ENCODE results near the gene EGF. TPM values are rescaled to one million over a fixed set of nuclear protein-coding genes. Genes with fewer than 3 reads are reported as not detected.
"Not testable (repeated sequence)": the region's sequence is repeated elsewhere in the genome, so short reads cannot be mapped to it uniquely, and the experiment has no call there.

Gene EGF
- total RNA-seq, 1 donor from 2014 or later, result 0.41 TPM

DNA sequence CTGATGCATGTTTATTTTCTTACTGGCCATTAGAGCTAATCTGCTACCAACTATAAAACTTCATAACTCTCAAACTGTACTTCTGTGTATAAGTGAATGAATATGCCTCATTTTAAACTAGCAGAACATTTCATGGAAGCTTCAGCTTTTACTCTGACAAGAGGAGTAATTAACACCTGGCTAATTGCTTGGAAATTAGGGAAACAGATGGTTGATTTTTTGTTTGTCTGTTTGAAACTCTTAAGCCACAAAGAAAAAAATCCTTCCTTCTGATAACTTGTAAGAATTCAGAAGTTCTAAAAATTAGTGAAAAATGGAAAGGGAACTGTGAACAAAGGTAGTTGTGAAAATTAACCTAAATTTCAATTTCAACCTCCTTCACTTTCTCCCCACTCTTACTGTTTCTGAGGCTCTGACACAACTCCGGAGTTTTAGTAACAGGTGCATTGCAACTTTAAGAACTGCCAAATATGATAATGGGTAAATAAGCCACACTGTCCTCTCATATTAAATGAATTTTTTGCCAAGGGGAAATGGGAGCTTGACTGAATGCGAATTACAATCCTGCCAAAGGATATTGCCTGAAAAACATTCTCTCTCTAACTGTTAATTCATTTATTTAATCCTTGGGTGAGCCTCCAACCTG is 1.0 kb downstream of the EGF start:
- no peak for DNase-seq (ENCODE audit: extremely low read depth, low read depth, low spot score)

DNA sequence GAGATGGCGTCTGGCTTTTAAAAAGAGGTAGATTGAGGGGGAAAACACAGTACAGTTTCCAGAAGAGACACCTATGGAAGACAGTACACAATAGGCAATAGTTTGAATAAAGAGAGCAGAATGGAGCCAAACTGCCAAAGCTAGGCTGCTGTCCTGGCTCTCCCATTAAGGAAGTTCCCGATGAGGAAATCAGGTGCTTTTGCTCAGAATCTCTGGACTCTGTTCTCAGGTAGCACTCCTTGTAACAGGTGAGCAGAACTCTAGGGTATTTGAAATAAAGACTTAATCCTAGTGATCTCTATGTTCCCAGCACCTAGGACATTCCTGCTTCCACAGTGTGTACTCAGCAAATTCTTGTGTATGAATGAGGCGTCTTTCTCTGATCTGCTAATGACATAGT is 1.6 kb downstream of the EGF start:
- no peak for DNase-seq (ENCODE audit: extremely low read depth, low read depth, low spot score)

DNA sequence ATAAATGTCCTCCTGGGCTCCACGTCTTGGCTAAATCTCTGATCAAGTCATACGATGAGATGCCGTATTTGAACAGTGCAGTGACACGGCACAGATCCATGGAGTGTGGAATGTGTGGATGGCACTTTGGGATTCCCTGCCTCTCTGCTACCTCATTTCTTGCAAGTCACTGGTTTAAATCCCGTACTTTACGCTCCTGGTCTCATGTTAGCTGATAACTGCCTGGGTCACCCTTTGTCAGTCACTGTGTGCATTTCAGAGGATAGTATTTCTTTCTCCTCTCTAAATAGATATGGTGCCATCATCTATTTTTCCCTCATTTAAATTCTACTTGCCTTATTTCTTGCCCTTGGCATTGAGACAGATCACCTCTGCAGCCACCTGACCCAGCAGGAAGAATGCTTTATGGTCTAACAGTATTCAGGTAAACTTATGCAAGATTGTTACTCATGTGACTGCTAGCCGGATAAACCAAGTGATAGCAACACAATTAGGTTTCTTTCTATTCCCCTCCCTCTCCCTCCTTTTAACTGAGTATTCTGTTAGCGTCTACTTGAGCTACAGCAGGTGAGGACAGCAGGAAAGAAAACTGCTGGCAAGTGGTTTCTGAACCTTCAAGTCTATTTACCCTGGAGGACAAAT is 2.8 kb downstream of the EGF start:
- no peak for DNase-seq (ENCODE audit: extremely low read depth, low read depth, low spot score)

DNA sequence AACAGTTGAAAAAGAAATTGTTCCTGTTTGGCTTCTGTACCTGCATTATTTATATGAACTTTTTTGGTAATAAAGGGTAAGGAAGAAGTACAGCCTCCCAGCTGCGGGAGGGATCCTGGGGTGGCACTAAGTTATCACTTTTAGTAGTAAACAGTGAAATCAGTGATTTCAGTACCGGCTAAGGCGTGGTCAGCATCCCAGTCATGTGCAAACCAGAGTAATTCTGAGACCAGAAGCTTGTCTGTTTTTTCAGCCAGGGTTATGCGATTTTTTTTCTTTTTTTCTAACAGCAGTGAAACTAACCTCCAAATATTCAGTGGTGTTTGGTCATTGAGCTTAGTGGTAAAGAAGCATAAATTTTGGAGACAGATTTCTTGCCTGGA is 3.3 kb downstream of the EGF start:
- DNase-seq (ENCODE audit: extremely low read depth, low read depth, low spot score), result no peak

DNA sequence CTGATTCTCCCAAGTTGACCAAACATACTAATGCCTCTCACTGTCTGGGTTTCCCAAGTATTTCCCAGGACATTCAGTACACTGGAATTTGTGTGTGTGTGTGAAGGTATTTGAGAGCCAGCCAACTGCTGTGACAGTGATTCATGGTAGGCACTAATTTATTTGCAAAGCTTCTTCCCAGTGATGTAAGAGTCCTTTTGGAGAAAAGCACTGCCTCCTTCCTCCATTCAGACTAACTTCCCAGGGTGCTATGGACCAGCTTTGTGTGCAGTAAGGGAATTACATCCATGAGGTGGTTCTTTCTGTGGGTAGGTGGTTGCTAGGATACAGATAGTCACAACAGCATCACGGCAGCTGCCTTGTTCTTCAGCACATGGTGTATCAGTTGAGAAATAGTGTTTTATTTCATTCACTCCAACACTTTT is 8.7 kb downstream of the EGF start:
- DNase-seq (ENCODE audit: extremely low read depth, low read depth, low spot score), result no peak

DNA sequence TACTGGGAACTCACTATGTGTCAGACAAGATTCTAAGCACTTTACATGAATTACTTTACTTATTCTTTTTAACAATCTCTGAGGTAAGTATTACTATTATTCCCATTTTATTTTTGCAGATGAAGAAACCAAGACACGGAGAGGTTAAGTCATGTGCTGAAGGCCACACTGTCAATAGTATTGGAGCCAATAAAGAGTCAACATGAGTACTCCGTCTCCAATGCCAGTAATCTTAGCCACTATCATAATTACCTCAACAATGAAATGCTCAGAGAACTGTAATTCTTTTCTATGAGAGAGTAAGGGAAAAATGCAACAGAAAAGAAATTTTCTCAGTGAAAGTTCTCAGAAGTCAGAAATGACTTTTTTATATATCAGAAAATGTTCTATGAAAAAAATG is 12.7 kb downstream of the EGF start:
- DNase-seq (ENCODE audit: extremely low read depth, low read depth, low spot score), result no peak

DNA sequence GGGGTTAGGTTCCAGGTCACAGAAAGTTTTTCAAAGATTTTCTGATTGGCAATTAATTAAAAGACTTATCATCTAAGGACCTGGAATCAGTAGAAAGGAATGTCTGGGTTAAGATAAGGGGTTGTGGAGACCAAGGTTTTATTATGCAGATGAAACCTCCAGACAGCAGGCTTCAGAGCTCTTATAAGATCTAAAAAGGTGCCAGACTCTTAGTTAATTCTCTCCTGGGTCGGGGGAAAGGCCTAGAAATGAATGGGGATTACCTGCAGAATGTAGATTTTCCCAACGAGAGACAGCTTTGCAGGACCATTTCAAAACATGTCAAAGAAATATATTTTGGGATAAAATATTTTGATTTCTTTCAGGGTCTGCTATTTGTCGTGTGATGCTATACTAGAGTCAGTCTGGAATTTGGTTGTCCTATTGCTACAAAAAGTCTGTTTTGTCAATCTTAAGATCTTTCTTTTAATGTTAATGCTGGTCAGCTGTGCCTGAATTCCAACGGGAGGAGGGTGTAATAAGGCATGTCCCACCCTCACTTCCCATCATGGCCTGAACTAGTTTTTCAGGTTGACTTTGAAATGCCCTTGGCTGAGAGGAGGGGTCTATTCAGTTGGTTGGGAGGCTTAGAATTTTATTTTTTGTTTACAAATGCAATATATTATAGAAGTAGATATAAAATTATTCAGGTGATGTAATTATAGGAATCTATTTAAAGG is 15.8 kb downstream of the EGF start:
- DNase-seq (ENCODE audit: extremely low read depth, low read depth, low spot score), result no peak

DNA sequence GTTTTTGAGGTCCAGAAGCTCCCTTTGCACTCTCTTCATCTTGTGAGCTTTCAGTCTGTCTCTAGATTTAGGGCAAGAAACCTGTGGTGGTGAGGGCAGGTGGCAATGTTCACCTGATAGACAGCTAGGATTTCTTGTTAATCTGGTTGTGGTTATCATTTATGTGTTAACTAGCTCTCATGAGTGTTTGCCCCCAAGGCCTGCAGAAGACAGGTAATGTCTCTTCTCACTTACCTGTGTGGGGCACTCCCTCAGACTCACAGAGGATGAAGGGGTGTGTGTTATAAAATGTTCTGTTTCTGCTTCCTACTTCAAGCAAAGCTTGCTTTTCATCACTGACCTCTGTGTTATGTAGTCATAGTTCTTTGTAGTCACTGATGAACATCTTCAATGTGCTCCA is 17.8 kb downstream of the EGF start:
- DNase-seq (ENCODE audit: extremely low read depth, low read depth, low spot score), result no peak

DNA sequence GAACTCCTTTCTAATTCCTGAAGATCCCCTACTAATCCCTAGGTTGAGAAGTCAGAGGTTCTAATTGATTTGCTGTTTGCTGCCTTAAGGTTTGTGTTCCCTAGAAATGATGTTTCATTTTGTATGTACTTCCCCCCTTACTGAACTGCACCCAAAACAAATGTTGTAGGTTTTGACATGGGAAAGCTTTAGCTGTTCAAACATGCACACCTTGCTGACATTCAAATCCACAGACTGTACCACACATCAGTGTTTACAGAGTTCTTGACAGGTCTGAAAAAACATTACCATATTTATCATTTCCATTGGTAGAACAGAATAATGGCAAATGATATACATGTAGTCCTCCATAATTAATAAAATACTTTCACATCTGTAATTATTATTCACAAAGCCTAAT is 18.2 kb downstream of the EGF start:
- DNase-seq (ENCODE audit: extremely low read depth, low read depth, low spot score), result no peak

DNA sequence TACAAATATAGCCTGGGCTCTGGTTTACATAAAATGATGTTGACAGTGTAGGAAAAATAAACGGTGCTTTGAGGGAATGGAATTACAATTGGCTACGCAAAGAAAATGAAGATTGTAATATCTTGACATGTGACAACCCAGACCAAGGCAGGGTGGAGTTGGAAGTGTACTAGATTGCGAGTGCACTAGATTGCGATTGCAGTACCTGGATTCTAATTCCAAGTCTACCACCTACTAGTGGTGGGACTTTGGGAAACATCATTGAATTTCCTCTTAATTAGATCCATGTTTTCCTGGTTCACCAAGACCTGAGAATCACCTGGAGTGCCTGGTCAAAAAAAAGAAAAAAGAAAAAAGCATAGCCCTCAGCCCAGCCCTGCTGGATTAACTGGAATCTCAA is 18.6 kb downstream of the EGF start:
- DNase-seq (ENCODE audit: extremely low read depth, low read depth, low spot score), result no peak

DNA sequence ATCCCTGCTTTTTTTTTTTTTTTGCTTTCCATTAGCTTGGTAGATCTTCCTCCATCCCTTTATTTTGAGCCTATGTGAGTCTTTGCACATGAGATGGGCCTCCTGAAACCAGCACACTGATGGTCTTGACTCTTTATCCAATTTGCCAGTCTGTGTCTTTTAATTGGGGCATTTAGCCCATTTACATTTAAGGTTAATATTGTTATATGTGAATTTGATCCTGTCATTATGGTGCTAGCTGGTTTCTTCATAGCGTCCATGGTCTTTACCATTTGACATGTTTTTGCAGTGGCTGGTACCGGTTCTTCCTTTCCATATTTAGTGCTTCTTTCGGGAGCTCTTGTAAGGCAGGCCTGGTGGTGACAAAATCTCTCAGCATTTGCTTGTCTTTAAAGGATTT is 24.7 kb downstream of the EGF start:
- DNase-seq (ENCODE audit: extremely low read depth, low read depth, low spot score), result not testable (repeated sequence)

DNA sequence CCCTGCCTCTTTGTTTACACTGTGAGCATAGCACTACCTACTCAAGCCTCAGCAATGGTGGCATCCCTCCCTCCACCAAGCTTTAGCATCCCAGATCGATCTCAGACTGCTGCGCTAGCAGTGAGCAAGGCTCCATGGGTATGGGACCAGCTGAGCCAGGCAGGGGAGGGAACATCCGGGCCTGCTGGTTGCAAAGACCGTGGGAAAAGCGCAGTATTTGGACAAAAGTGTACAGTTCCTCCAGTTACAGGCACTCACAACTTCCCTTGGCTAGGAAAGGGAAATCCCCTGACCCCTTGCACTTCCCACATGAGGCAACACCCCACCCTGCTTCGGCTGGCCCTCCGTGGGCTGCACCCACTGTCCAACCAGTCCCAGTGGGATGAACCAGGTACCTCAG is 26.5 kb downstream of the EGF start:
- no peak for DNase-seq (ENCODE audit: extremely low read depth, low read depth, low spot score)

DNA sequence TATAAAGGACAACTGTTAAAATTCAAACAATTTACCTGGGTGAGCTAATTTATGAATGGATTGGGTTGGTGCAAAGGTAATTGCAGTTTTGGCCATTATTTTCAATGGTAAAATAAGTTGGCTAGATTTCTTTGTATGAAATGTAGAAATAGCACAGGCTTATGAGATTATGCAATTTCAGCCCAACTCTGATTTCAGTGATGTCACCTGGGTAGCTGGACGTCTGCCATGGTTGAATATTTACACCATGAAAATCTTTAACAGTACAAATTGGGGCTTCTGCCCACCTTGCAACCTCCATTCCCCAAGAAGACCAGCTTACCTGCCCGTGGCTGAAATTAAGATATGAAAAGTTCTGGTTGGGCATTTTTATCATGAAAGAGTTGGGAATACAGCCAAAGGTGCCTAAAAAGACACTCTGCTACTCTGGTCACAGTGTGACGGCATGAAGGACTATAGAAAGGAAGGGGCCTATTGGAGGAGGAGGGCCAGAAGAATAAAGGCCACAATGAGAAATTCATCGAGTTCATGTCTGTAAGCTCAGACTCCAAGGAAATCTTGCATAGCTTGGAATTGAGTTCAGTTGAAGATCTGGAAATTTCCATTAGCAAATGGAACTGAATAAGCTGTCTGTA is 29.7 kb downstream of the EGF start:
- DNase-seq (ENCODE audit: extremely low read depth, low read depth, low spot score), result no peak

DNA sequence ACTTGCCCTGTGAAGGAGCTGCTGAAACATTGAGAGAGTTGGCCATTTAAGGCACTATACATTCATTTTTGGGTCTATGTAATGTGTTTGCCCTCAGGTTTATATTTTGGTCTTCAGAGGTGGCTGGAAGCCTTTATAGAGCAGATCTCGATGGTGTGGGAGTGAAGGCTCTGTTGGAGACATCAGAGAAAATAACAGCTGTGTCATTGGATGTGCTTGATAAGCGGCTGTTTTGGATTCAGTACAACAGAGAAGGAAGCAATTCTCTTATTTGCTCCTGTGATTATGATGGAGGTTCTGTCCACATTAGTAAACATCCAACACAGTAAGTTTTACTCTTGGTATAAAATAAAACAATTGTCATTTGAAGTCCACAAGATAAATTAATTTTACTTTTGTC is 31.1 kb downstream of the EGF start:
- DNase-seq (ENCODE audit: extremely low read depth, low read depth, low spot score), result no peak

DNA sequence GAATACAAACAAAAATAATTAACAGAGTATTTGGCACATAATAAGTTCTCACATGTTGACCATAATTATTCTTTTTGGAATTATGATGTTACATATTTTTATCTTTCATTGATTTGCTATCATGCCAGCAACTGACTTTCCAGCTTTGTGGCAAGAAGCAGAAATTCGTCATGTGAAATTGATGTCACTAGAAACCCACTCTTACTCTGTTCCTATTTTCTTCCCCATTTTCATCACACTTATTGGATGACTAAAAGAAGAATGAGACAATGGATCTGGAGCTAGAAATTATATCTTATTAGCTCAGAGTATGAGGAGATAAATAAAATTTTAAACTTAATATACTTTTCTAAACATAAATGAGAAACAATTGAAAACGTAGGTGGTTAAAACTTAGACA is 31.9 kb downstream of the EGF start:
- no peak for DNase-seq (ENCODE audit: extremely low read depth, low read depth, low spot score)

DNA sequence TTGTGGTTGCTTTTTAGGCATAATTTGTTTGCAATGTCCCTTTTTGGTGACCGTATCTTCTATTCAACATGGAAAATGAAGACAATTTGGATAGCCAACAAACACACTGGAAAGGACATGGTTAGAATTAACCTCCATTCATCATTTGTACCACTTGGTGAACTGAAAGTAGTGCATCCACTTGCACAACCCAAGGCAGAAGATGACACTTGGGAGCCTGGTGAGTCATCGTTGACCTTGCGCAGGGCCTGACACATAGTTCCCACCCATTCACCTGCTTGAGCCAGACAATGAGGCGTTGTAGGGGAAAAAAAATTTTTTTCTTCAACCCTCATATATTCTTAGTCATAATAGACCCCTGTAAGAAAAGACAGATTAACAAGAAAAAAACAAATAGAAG is 32.4 kb downstream of the EGF start:
- no peak for DNase-seq (ENCODE audit: extremely low read depth, low read depth, low spot score)

DNA sequence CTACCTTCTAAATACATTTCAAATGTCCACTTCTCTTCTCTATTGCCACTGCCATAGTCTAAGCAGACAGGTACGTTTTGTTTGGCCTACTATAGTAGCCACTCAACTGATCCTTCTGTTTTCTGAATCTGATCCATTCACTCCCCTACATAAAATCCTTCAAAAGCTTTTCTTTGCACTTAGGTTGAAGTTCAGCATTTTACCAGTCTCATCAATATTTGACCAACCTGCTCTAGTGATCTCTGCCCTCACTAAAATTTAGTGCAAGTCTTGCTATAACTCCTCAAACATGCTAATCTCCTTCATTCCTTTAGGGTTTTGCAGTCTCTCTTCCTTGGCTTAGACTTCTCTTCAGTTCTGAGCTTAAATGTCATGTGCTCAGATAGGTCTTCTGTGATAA is 33.4 kb downstream of the EGF start:
- DNase-seq (ENCODE audit: extremely low read depth, low read depth, low spot score), result no peak

DNA sequence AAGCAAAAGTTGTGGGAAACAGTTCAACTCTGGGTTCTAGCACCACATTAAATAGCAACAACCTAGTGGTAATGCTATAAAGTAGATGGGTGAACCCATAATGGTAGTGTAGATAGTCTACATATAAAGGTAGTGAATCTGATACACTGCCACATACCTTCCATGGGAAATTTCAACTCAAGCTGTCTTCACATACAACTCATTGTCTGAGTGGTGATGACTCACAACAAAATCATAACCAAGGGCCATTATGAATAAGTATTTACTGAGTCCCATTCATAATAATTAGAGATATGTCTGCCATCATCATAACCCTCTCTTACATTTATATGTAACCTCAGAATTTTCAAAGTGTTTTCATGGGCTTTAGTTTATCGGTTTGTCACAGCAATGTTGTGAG is 34.8 kb downstream of the EGF start:
- DNase-seq (ENCODE audit: extremely low read depth, low read depth, low spot score), result no peak

DNA sequence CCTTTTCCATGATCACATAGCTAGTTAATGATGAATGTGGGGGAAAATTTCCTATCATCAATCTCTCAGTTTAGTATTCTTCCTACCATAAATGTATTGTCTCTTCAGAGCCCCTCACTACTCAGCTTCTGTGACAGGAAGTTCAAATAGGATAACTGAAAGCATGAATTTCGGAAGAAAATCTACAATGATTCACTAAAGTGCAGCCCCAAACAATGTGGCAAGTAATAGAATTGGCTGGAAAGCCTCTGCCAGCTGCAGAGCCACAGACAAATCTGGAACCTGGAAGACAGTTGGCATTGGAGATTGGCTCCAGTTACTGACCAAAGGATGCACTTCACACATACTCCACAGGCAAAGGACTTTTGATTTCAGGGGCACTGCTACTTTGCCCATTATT is 35.2 kb downstream of the EGF start:
- no peak for DNase-seq (ENCODE audit: extremely low read depth, low read depth, low spot score)

DNA sequence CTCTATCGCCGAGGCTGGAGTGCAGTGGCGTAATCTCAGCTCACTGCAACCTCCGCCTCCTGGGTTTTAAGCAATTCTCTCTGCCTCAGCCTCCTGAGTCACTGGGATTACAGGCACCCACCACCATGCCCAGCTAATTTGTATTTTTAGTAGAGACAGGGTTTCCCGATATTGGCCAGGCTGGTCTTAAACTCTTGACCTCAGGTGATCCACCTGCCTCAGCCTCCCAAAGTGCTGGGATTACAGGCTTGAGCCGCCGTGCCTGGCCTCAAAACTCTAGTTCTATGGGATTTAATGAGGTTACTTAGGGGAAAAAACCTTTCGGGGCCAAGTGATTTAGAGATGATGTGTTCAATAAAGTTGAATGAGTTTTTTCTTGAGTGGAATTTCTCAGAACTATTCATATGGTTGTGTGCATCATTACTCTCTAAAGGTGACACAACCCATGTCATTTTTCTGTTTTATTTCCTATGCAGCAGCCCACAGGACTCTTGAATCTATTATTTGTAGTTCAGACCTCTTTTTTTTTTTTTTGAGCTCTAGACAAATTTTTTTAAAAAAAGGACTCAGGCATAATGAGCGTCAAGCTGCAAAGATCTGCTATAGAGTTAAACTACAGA is 36.5 kb downstream of the EGF start:
- not testable (repeated sequence) for DNase-seq (ENCODE audit: extremely low read depth, low read depth, low spot score)

DNA sequence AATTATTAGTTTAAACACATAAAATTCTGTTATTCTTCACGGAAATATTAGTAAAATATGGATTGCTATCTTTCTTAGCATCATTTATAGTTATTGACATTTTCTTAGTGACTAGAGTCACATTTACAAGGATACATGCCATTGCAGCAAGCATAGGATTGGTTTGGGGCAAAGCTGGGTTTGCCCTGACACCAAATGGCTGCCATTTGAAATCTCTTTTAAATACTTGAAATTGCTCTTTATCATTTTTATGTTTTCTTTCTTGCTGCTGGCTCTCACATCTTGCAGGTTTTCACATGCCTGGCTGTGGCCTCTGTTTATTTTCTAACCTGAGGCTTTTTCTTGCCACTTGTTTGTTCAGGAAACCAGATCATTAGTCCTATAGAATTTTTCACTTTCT is 39.9 kb downstream of the EGF start:
- no peak for DNase-seq (ENCODE audit: extremely low read depth, low read depth, low spot score)
